HS-27A (cell line): ENCODE results near the gene BSN.

Experiments used
- DNase-seq: peaks from one replicate; pipeline ENCODE4 v3.0.0-alpha.2; 2012; ENCODE audit warnings: low read depth, missing footprints

Gene BSN

GRCh38 chr3:49716169-49716568 is 161.9 kb downstream of the BSN start:
- no peak for DNase-seq

- no peak for DNase-seq
These were observed 162.5 kb downstream of the BSN start for GRCh38 chr3:49716691-49717210.

- DNase-seq, result no peak
These were observed 163.1 kb downstream of the BSN start for GRCh38 chr3:49717211-49717958.

- DNase-seq, result no peak
These were observed 163.9 kb downstream of the BSN start for GRCh38 chr3:49717959-49718857.

- DNase-seq, result no peak
These were observed 164.6 kb downstream of the BSN start for GRCh38 chr3:49718858-49719213.

- DNase-seq, result no peak
These were observed 165.1 kb downstream of the BSN start, which contains the start of gene AMIGO3 for GRCh38 chr3:49719214-49719884. TSS of gene AMIGO3 (minus strand) at chr3:49719684. CDS start at chr3:49719465, 219 bp downstream.
